GM23338 (cell line): ENCODE measurements around the gene PEAK3. TPM values are rescaled to one million over a fixed set of nuclear protein-coding genes. Genes with fewer than 3 reads are reported as not detected.

Experiments
- ATAC-seq: fragments of 200-7000 bp; cut with Tn5 transposase; 3 replicates; pipeline ENCODE4 v1.9.1; 2020
- DNase-seq: peaks from one replicate; pipeline ENCODE4 v3.0.0-alpha.2; 2015; ENCODE audit warnings: low spot score
- H2AFZ ChIP-seq: fragments of 200-600 bp; sonication (generic); 2 replicates; pipeline ENCODE4 v1.8.0; 2016; ENCODE audit warnings: antibody characterized with exemption, mild to moderate bottlenecking, moderate library complexity
- H3F3A ChIP-seq: fragments of 200-600 bp; sonication (generic); replicated peaks from 2 replicates; pipeline ENCODE4 v1.8.0; 2017; ENCODE audit warnings: antibody characterized with exemption, mixed run types, low read depth
- H3K27ac ChIP-seq: fragments of 200-600 bp; sonication (generic); 2 replicates; pipeline ENCODE4 v1.6.1; 2016; ENCODE audit warnings: low read depth
- H3K27me3 ChIP-seq: fragments of 200-600 bp; sonication (generic); 2 replicates; pipeline ENCODE4 v1.8.0; 2016; ENCODE audit warnings: mild to moderate bottlenecking, mixed run types, moderate library complexity; ENCODE audit not compliant: insufficient read depth
- H3K36me3 ChIP-seq: fragments of 200-600 bp; sonication (generic); 2 replicates; pipeline ENCODE4 v1.8.0; 2016; ENCODE audit warnings: mild to moderate bottlenecking; ENCODE audit not compliant: insufficient read depth
- H3K4me1 ChIP-seq: fragments of 200-600 bp; sonication (generic); 2 replicates; pipeline ENCODE4 v1.8.0; 2016; ENCODE audit warnings: mild to moderate bottlenecking, moderate library complexity; ENCODE audit not compliant: insufficient read depth
- H3K4me2 ChIP-seq: fragments of 200-600 bp; sonication (generic); 2 replicates; pipeline ENCODE4 v1.7.1; 2017; ENCODE audit warnings: mixed run types
- H3K4me3 ChIP-seq: fragments of 200-600 bp; sonication (generic); 2 replicates; pipeline ENCODE4 v1.6.1; 2016; ENCODE audit warnings: mixed run types
- H3K79me2 ChIP-seq: fragments of 200-600 bp; sonication (generic); replicated peaks from 2 replicates; pipeline ENCODE4 v1.8.0; 2017; ENCODE audit warnings: mild to moderate bottlenecking; ENCODE audit not compliant: insufficient read depth
- H3K9me2 ChIP-seq: fragments of 200-600 bp; sonication (generic); 2 replicates; pipeline ENCODE4 v1.8.0; 2017; ENCODE audit not compliant: insufficient read depth
- H4K20me1 ChIP-seq: fragments of 200-600 bp; sonication (generic); replicated peaks from 2 replicates; pipeline ENCODE4 v1.8.0; 2017; ENCODE audit warnings: mild to moderate bottlenecking; ENCODE audit not compliant: insufficient read depth
- H3K27ac Mint-ChIP-seq: 2 replicates; pipeline ENCODE4 v1.8.0; 2020; ENCODE audit warnings: inconsistent platforms, mild to moderate bottlenecking, moderate library complexity, mixed read lengths
- H3K27me3 Mint-ChIP-seq: 3 replicates; pipeline ENCODE4 v1.8.0; 2022; ENCODE audit warnings: low read depth, mild to moderate bottlenecking, moderate library complexity, mixed read lengths, inconsistent platforms; ENCODE audit not compliant: insufficient read depth, poor library complexity
- H3K36me3 Mint-ChIP-seq: 3 replicates; pipeline ENCODE4 v1.8.0; 2021; ENCODE audit warnings: low read depth, mild to moderate bottlenecking, inconsistent platforms, moderate library complexity, mixed read lengths
- H3K4me1 Mint-ChIP-seq: 3 replicates; pipeline ENCODE4 v1.8.0; 2020; ENCODE audit warnings: mild to moderate bottlenecking, inconsistent platforms, mixed read lengths
- H3K4me3 Mint-ChIP-seq: 3 replicates; pipeline ENCODE4 v1.8.0; 2021; ENCODE audit warnings: moderate library complexity, mild to moderate bottlenecking, inconsistent platforms, mixed read lengths
- H3K9me3 Mint-ChIP-seq: 3 replicates; pipeline ENCODE4 v1.8.0; 2020; ENCODE audit warnings: moderate library complexity, mild to moderate bottlenecking, inconsistent platforms, mixed read lengths
- CREB1 ChIP-seq: fragments of 250-450 bp; sonication (Bioruptor Pico); IDR thresholded peaks from 2 replicates; pipeline ENCODE4 v1.5.0; 2020; ENCODE audit warnings: low read depth, mild to moderate bottlenecking, moderate library complexity
- NANOG ChIP-seq: IDR thresholded peaks from 2 replicates; pipeline ENCODE4 v1.6.1; 2016; ENCODE audit warnings: antibody characterized with exemption, borderline replicate concordance
- POLR2AphosphoS5 ChIP-seq: IDR thresholded peaks from 2 replicates; pipeline ENCODE4 v1.6.1; 2016; ENCODE audit warnings: antibody characterized with exemption, low read depth
- REST ChIP-seq: IDR thresholded peaks from one replicate; pipeline ENCODE4 v1.6.1; 2018; ENCODE audit warnings: antibody characterized with exemption; ENCODE audit not compliant: unreplicated experiment
- polyA plus RNA-seq: library from polyadenylated mRNA; unstranded; fragments of >200 nt; fragmentation: Nextera tagmentation; extraction: Ambion mirVana; gene quantifications from 2 replicates; pipeline ENCODE4 v1.2.1, GENCODE V29; 2016
- total RNA-seq: library from RNA; depleted of rRNA; stranded (reverse); fragments of >200 nt; shearing (Covaris generic); gene quantifications from 2 replicates; pipeline ENCODE4 v1.2.3, GENCODE V29; 2014
- TF ChIP-seq, protein P1 (sequence below): fragments of 250-450 bp; sonication (Bioruptor Pico); IDR thresholded peaks from 2 replicates; pipeline ENCODE4 v1.5.0; 2020; ENCODE audit warnings: mild to moderate bottlenecking, moderate library complexity
- TF ChIP-seq, protein P2 (sequence below): IDR thresholded peaks from 2 replicates; pipeline ENCODE4 v1.6.1; 2016; ENCODE audit warnings: antibody characterized with exemption

PEAK3 gene
- total and polyA plus RNA-seq, 2 experiments from 2014 or later: not detected

GRCh38 chr19:2269244-2270156, 12.5 kb downstream of the PEAK3 start:
- peak overlapping the region; percentile 89 for H3K4me2 ChIP-seq
- Mint-ChIP-seq H3K36me3 (peaks cover 33% of the 10 kb centered on the region), H3K4me1 (peaks cover 20% of the 10 kb centered on the region), H3K27me3 (peaks cover 24% of the 10 kb centered on the region), H3K4me3 (peak overlapping the region; percentile 93), H3K9me3 (peaks cover 7% of the 10 kb centered on the region; the same call in 1 of the 3 replicates), H3K27ac (peak overlapping the region; percentile 97)
- TF ChIP-seq CREB1 (peak; percentile 65), POLR2AphosphoS5 (peak; percentile 99), NANOG (no peak), REST (peak; percentile 6)
- TF ChIP-seq, protein P1, sequence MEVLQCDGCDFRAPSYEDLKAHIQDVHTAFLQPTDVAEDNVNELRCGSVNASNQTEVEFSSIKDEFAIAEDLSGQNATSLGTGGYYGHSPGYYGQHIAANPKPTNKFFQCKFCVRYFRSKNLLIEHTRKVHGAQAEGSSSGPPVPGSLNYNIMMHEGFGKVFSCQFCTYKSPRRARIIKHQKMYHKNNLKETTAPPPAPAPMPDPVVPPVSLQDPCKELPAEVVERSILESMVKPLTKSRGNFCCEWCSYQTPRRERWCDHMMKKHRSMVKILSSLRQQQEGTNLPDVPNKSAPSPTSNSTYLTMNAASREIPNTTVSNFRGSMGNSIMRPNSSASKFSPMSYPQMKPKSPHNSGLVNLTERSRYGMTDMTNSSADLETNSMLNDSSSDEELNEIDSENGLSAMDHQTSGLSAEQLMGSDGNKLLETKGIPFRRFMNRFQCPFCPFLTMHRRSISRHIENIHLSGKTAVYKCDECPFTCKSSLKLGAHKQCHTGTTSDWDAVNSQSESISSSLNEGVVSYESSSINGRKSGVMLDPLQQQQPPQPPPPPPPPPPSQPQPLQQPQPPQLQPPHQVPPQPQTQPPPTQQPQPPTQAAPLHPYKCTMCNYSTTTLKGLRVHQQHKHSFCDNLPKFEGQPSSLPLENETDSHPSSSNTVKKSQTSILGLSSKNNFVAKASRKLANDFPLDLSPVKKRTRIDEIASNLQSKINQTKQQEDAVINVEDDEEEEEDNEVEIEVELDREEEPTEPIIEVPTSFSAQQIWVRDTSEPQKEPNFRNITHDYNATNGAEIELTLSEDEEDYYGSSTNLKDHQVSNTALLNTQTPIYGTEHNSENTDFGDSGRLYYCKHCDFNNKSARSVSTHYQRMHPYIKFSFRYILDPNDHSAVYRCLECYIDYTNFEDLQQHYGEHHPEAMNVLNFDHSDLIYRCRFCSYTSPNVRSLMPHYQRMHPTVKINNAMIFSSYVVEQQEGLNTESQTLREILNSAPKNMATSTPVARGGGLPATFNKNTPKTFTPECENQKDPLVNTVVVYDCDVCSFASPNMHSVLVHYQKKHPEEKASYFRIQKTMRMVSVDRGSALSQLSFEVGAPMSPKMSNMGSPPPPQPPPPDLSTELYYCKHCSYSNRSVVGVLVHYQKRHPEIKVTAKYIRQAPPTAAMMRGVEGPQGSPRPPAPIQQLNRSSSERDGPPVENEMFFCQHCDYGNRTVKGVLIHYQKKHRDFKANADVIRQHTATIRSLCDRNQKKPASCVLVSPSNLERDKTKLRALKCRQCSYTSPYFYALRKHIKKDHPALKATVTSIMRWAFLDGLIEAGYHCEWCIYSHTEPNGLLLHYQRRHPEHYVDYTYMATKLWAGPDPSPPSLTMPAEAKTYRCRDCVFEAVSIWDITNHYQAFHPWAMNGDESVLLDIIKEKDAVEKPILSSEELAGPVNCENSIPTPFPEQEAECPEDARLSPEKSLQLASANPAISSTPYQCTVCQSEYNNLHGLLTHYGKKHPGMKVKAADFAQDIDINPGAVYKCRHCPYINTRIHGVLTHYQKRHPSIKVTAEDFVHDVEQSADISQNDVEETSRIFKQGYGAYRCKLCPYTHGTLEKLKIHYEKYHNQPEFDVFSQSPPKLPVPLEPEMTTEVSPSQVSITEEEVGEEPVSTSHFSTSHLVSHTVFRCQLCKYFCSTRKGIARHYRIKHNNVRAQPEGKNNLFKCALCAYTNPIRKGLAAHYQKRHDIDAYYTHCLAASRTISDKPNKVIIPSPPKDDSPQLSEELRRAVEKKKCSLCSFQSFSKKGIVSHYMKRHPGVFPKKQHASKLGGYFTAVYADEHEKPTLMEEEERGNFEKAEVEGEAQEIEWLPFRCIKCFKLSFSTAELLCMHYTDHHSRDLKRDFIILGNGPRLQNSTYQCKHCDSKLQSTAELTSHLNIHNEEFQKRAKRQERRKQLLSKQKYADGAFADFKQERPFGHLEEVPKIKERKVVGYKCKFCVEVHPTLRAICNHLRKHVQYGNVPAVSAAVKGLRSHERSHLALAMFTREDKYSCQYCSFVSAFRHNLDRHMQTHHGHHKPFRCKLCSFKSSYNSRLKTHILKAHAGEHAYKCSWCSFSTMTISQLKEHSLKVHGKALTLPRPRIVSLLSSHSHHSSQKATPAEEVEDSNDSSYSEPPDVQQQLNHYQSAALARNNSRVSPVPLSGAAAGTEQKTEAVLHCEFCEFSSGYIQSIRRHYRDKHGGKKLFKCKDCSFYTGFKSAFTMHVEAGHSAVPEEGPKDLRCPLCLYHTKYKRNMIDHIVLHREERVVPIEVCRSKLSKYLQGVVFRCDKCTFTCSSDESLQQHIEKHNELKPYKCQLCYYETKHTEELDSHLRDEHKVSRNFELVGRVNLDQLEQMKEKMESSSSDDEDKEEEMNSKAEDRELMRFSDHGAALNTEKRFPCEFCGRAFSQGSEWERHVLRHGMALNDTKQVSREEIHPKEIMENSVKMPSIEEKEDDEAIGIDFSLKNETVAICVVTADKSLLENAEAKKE (CRISPR knock-in tag): no peak
- TF ChIP-seq, protein P2, sequence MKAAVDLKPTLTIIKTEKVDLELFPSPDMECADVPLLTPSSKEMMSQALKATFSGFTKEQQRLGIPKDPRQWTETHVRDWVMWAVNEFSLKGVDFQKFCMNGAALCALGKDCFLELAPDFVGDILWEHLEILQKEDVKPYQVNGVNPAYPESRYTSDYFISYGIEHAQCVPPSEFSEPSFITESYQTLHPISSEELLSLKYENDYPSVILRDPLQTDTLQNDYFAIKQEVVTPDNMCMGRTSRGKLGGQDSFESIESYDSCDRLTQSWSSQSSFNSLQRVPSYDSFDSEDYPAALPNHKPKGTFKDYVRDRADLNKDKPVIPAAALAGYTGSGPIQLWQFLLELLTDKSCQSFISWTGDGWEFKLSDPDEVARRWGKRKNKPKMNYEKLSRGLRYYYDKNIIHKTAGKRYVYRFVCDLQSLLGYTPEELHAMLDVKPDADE: 0 out of 2 replicates have a peak, but pooled peaks have one; percentile 12
- DNase-seq (peak; percentile 96), ATAC-seq (peak; percentile 58)
- peaks cover 34% of the 10 kb centered on the region for H3F3A ChIP-seq
- H3K27me3 ChIP-seq: no peaks in the 10 kb centered on the region
- H3K4me1 ChIP-seq: peaks cover 18% of the 10 kb centered on the region
- no peak overlapping the region for H2AFZ ChIP-seq
- peaks cover 26% of the 10 kb centered on the region for H4K20me1 ChIP-seq
- peak overlapping the region; percentile 98 for H3K4me3 ChIP-seq
- H3K79me2 ChIP-seq: peaks cover 45% of the 10 kb centered on the region
- no peaks in the 10 kb centered on the region for H3K9me2 ChIP-seq
- H3K36me3 ChIP-seq: peaks cover 4% of the 10 kb centered on the region; the same call in 1 of the 2 replicates
- peak overlapping the region; percentile 55; the same call in 1 of the 2 replicates for H3K27ac ChIP-seq
